Omental fat pad (tissue), 4 donors: Measurements from ENCODE around the gene PRRG4. TPM values are rescaled to one million over a fixed set of nuclear protein-coding genes. Genes with fewer than 3 reads are reported as not detected.

ENCODE experiments used
- ATAC-seq: fragments of 150-250 bp; one replicate; pipeline ENCODE4 v1.9.1; 2016; ENCODE audit warnings: mild to moderate bottlenecking, moderate library complexity; ENCODE audit not compliant: low FRiP score
- DNase-seq: peaks from one replicate; pipeline ENCODE4 v3.0.0-alpha.2; 2019; ENCODE audit warnings: low spot score
- CTCF ChIP-seq, 3 donors: fragments of 450-650 bp; IDR thresholded peaks; one replicate each; pipeline ENCODE4 v1.5.1; 2016 to 2017; ENCODE audit warnings: antibody characterized with exemption in 3 of 3, mild to moderate bottlenecking in 3 of 3, moderate library complexity in 2 of 3
- total RNA-seq, 4 donors: library from RNA; depleted of rRNA; stranded (reverse); fragments of >200 nt; gene quantifications; one replicate each; pipeline ENCODE4 v1.1.0, GENCODE V29; 2016

PRRG4 gene
- total RNA-seq, 4 donors from 2014 or later, result 1.4 to 3.5 (median 2.0) TPM

GRCh38 chr11:32827276-32827675 lies 2.5 kb upstream of the PRRG4 start:
- ATAC-seq (no peak), DNase-seq (no peak)
- TF ChIP-seq CTCF (IDR thresholded peaks at IDR 0.05), result no peak

GRCh38 chr11:32829157-32829679 lies 509 bp upstream of the PRRG4 start:
- no peak for DNase-seq
- ATAC-seq, result peak; percentile 37
- TF ChIP-seq CTCF (IDR thresholded peaks at IDR 0.05), result no peak

GRCh38 chr11:32830413-32830738 lies 649 bp downstream of the PRRG4 start:
- DNase-seq, result no peak
- no peak for TF ChIP-seq CTCF (IDR thresholded peaks at IDR 0.05)
- ATAC-seq, result no peak

GRCh38 chr11:32830796-32831195 lies 1.1 kb downstream of the PRRG4 start:
- no peak for ATAC-seq

GRCh38 chr11:32831221-32831620 lies 1.5 kb downstream of the PRRG4 start:
- ATAC-seq (no peak), DNase-seq (no peak)
- TF ChIP-seq CTCF (IDR thresholded peaks at IDR 0.05), result no peak

More at GRCh38 chr11:32830796-32831195, 1.1 kb downstream of the PRRG4 start:
- DNase-seq, result no peak
- no peak for TF ChIP-seq CTCF (IDR thresholded peaks at IDR 0.05)

GRCh38 chr11:32833921-32834320 lies 4.2 kb downstream of the PRRG4 start:
- no peak for ATAC-seq
- no peak for TF ChIP-seq CTCF (IDR thresholded peaks at IDR 0.05)
- no peak for DNase-seq

GRCh38 chr11:32836946-32837345 lies 7.2 kb downstream of the PRRG4 start:
- TF ChIP-seq CTCF (IDR thresholded peaks at IDR 0.05), result no peak
- ATAC-seq (no peak), DNase-seq (no peak)
